LNCaP clone FGC (cell line): Measurements from ENCODE around the gene FOXP1.

ENCODE experiments used
- DNase-seq: peaks from one replicate; pipeline ENCODE4 v3.0.0-alpha.2; 2011; ENCODE audit warnings: low read depth
- H3K4me3 ChIP-seq: 2 replicates; pipeline ENCODE4 v1.5.1; 2011; ENCODE audit warnings: mild to moderate bottlenecking, low read depth, low read length, control low read depth
- CTCF ChIP-seq: IDR thresholded peaks from 2 replicates; pipeline ENCODE4 v1.5.1; 2012; ENCODE audit warnings: mild to moderate bottlenecking; ENCODE audit not compliant: control insufficient read depth, insufficient read depth; ENCODE audit errors: extremely low read depth

The FOXP1 gene

GRCh38 chr3:70963431-70964275 is 619.9 kb downstream of the FOXP1 start:
- no peak for TF ChIP-seq CTCF
- H3K4me3 ChIP-seq = no peak overlapping the region
- DNase-seq = no peak

- DNase-seq = no peak
- no peak overlapping the region for H3K4me3 ChIP-seq
- TF ChIP-seq CTCF = no peak
Observed at GRCh38 chr3:70959506-70960291, 623.8 kb downstream of the FOXP1 start.

DNA sequence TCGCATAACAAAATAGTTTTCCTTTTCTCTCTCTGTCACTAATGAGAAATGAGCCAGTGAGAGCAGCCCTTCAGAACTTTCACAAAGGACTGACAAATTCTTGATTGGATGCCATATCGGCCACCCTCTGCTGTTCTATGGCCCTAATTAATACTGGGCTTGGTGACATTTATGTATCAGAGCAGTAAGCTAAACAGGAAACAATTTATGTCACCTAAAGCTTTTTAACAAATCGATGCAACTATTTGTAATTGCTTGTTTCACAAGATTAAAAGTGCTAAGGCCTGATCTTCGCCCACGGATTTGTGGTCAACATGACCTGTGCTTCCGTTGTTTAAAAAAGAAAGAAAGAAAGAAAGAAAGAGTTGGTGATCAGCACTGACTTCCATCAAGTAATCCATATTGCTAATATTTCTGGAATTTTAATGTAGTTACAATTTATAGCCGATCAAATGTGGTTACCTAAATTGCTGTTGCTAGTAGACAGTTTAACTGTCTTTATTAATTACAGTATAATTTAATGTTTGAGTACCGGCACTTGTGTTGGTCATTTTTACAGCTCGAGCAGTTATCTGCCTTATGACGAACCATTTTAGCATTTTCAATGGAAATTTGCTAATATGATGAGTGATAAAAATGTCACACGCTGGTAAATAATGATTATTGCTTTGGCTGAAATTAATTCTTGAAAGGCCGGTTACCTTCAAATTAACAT is 631.3 kb downstream of the FOXP1 start:
- no peak for DNase-seq
- H3K4me3 ChIP-seq = no peak overlapping the region
- no peak for TF ChIP-seq CTCF

GRCh38 chr3:70951316-70951715 is 632.2 kb downstream of the FOXP1 start:
- no peak for DNase-seq
- no peak overlapping the region for H3K4me3 ChIP-seq

GRCh38 chr3:70947579-70947978 is 635.9 kb downstream of the FOXP1 start:
- no peak overlapping the region for H3K4me3 ChIP-seq
- DNase-seq = no peak
- no peak for TF ChIP-seq CTCF

More at GRCh38 chr3:70951316-70951715, 632.2 kb downstream of the FOXP1 start:
- TF ChIP-seq CTCF = no peak

DNA sequence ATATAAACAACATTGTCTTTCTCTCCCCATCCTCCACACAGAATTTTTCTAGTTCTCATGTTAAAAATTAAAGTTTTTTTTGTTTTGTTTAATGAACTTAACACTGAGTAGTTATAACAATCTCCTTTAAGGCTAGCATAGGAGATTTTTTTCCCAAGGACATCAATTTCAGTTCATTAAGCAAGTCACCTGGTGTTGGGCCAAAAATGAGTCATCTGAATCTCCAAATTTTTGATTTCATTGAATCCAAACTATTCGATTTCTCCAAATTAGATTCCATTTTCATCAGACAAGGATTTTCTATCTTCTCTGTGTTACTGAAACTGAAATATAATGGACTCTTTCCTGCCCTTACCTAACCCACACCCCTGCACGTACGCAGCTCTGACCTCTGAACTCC is 639.6 kb downstream of the FOXP1 start:
- no peak for TF ChIP-seq CTCF
- H3K4me3 ChIP-seq = no peak overlapping the region
- DNase-seq = no peak
